HepG2 (cell line): ENCODE results near the gene VKORC1. TPM values are rescaled to one million over a fixed set of nuclear protein-coding genes. Genes with fewer than 3 reads are reported as not detected.
A peak's percentile ranks its signal among the peaks of the same experiment; 100 is the strongest.

Source experiments
- ATAD3A ChIP-seq: sonication (generic); formaldehyde crosslinking; IDR thresholded peaks from 2 replicates; pipeline ENCODE4 v1.4.0; 2020; ENCODE audit warnings: missing genetic modification reagents
- CEBPB ChIP-seq: IDR thresholded peaks from 2 replicates; pipeline ENCODE4 v1.6.1; 2011; ENCODE audit warnings: low read depth, low read length, improper control_type of control experiment, borderline replicate concordance
- GZF1 ChIP-seq: sonication (generic); formaldehyde crosslinking; IDR thresholded peaks from 2 replicates; pipeline ENCODE4 v1.5.1; 2020; ENCODE audit warnings: mild to moderate bottlenecking, missing genetic modification reagents
- KMT2B ChIP-seq: IDR thresholded peaks from 2 replicates; pipeline ENCODE4 v1.6.1; 2016; ENCODE audit warnings: missing genetic modification reagents, missing compliant biosample characterization
- MAFG ChIP-seq: sonication (generic); formaldehyde crosslinking; IDR thresholded peaks from 2 replicates; pipeline ENCODE4 v1.5.1; 2020; ENCODE audit warnings: mild to moderate bottlenecking, missing genetic modification reagents
- MLLT10 ChIP-seq: sonication (generic); formaldehyde crosslinking; IDR thresholded peaks from 2 replicates; pipeline ENCODE4 v1.4.0; 2020; ENCODE audit warnings: missing genetic modification reagents
- NAIF1 ChIP-seq: sonication (generic); formaldehyde crosslinking; IDR thresholded peaks from 2 replicates; pipeline ENCODE4 v1.5.0; 2020; ENCODE audit warnings: mild to moderate bottlenecking, missing genetic modification reagents, borderline replicate concordance
- PHF5A ChIP-seq: IDR thresholded peaks from one replicate; pipeline ENCODE4 v1.6.1; 2018; ENCODE audit warnings: low read depth, missing genetic modification reagents; ENCODE audit not compliant: unreplicated experiment
- REL ChIP-seq: sonication (generic); formaldehyde crosslinking; conservative IDR thresholded peaks from 2 replicates; pipeline ENCODE4 v1.8.0; 2022; ENCODE audit warnings: mild to moderate bottlenecking, missing genetic modification reagents, moderate library complexity
- REXO4 ChIP-seq: sonication (generic); formaldehyde crosslinking; IDR thresholded peaks from 2 replicates; pipeline ENCODE4 v1.8.0; 2022; ENCODE audit warnings: missing genetic modification reagents, mild to moderate bottlenecking, borderline replicate concordance
- SMAD1 ChIP-seq: sonication (generic); formaldehyde crosslinking; IDR thresholded peaks from 2 replicates; pipeline ENCODE4 v1.4.0; 2020; ENCODE audit warnings: missing genetic modification reagents, low read depth, mild to moderate bottlenecking, borderline replicate concordance
- SRSF4 ChIP-seq: fragments of 200-400 bp; formaldehyde crosslinking; IDR thresholded peaks from one replicate; pipeline ENCODE4 v1.6.1; 2018; ENCODE audit warnings: mild to moderate bottlenecking, low read depth, low read length, moderate library complexity; ENCODE audit not compliant: poor library complexity, severe bottlenecking
- STAT5B ChIP-seq: sonication (generic); formaldehyde crosslinking; IDR thresholded peaks from 2 replicates; pipeline ENCODE4 v1.4.0; 2020; ENCODE audit warnings: missing genetic modification reagents
- TOPORS ChIP-seq: sonication (generic); formaldehyde crosslinking; IDR thresholded peaks from 2 replicates; pipeline ENCODE4 v1.8.0; 2023; ENCODE audit warnings: mild to moderate bottlenecking, missing genetic modification reagents
- USF2 ChIP-seq, 2 experiments: sonication (generic) in 1 of 2; formaldehyde crosslinking in 1 of 2; IDR thresholded peaks; 2 replicates each; pipeline versions ENCODE4 v1.5.1 to v1.6.1; 2011 to 2020; ENCODE audit warnings: borderline replicate concordance in 1 of 2, low read depth in 1 of 2, low read length in 1 of 2, mild to moderate bottlenecking in 1 of 2, missing genetic modification reagents in 1 of 2, moderate library complexity in 1 of 2
- ZBTB20 ChIP-seq: sonication (generic); formaldehyde crosslinking; IDR thresholded peaks from 2 replicates; pipeline ENCODE4 v1.8.1; 2023; ENCODE audit warnings: missing genetic modification reagents, low read depth, mild to moderate bottlenecking, borderline replicate concordance
- ZBTB38 ChIP-seq: sonication (generic); formaldehyde crosslinking; IDR thresholded peaks from 2 replicates; pipeline ENCODE4 v1.5.1; 2020; ENCODE audit warnings: mild to moderate bottlenecking, missing genetic modification reagents
- ZNF331 ChIP-seq: sonication (generic); formaldehyde crosslinking; IDR thresholded peaks from 2 replicates; pipeline ENCODE4 v1.4.0; 2020; ENCODE audit warnings: missing genetic modification reagents
- ZNF547 ChIP-seq: sonication (generic); formaldehyde crosslinking; IDR thresholded peaks from 2 replicates; pipeline ENCODE4 v1.5.1; 2020; ENCODE audit warnings: mild to moderate bottlenecking, missing genetic modification reagents
- ZNF567 ChIP-seq: sonication (generic); formaldehyde crosslinking; IDR thresholded peaks from 2 replicates; pipeline ENCODE4 v1.8.1; 2023; ENCODE audit warnings: mild to moderate bottlenecking, missing genetic modification reagents, borderline replicate concordance
- ZNF773 ChIP-seq: sonication (generic); formaldehyde crosslinking; IDR thresholded peaks from 2 replicates; pipeline ENCODE4 v1.4.0; 2020; ENCODE audit warnings: missing genetic modification reagents, borderline replicate concordance
- ZNF800 ChIP-seq: sonication (generic); formaldehyde crosslinking; IDR thresholded peaks from 2 replicates; pipeline ENCODE4 v1.4.0; 2020; ENCODE audit warnings: missing genetic modification reagents
- polyA plus RNA-seq, 8 experiments: library from polyadenylated mRNA; depleted of rRNA in 3 of 8; stranded (reverse) in 7 of 8; unstranded in 1 of 8; fragments of >200 nt; fragmentation: Illumina TruSeq in 4 of 8; extraction: Trizol in 4 of 8; gene quantifications; 2 replicates each; pipeline versions ENCODE4 v1.2.1 to v1.2.3, GENCODE V29; 2011 to 2016; ENCODE audit warnings: low read depth in 4 of 8, missing spikeins in 1 of 8, mixed read lengths in 1 of 8; ENCODE audit not compliant: insufficient read depth in 1 of 8
- total RNA-seq, 5 experiments: library from RNA; depleted of rRNA; stranded (reverse); fragments of >200 nt; fragmentation: Illumina TruSeq; extraction: Trizol; gene quantifications; 2 replicates each; pipeline ENCODE4 v1.2.3, GENCODE V29; 2016; ENCODE audit warnings: low read depth in 1 of 5
- TF ChIP-seq, protein P1 (sequence below): sonication (generic); formaldehyde crosslinking; IDR thresholded peaks from 2 replicates; pipeline ENCODE4 v1.4.0; 2020; ENCODE audit warnings: missing genetic modification reagents, borderline replicate concordance
- TF ChIP-seq, protein P2 (sequence below): sonication (generic); formaldehyde crosslinking; IDR thresholded peaks from 2 replicates; pipeline ENCODE4 v1.4.0; 2020; ENCODE audit warnings: missing genetic modification reagents

The VKORC1 gene
- total and polyA plus RNA-seq, 2 of the 13 experiments (the other 11 are each of a cell fraction or from before 2014, with no cell fraction given), result 141 to 615 TPM

DNA sequence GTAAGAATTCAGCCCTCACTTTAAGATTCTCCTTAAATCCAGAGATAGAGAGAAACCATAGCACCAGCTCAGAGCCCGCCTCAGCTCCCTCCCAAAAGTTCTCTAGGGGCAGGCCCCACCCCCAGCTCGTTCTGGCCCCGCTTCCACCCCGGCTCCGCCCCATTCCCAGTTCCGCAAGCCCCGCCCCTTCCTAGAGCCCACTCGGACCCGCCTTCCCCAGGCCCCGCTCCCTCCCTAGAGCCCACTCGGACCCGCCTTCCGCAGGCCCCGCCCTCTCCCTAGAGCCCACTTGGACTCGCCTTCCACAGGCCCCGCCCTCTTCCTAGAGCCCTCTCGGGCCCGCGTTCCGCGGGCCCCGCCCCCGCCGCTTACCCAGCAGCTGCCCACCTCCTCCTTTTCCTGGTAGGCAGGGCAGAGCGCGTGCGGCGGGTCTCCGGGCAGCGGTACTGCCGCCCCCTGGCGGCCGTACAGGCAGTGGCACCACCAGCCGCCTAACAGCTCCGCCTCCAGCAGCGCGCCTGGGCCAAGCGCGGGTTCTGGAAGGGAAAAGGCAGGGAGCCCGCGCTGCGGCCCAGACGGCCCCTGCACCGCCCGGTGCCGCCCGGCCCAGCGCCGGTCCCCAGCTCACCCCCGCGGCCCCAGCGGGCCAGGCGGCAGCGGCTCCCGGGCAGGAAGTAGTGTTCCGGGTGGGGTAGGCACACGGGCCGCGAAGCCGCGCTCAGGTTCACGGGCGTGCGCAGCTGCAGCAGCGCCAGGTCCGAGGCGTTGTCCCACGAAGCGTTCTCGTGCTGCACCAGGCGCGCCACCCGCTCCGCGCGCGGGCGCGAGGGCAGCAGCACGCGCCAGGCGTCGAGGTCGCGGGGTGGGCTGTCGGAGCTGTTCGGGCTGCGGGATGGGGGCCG is 47.8 kb upstream of the VKORC1 start (continued):
- TF ChIP-seq ZBTB20 (CRISPR knock-in tag) (peak; percentile 93), ZNF800 (CRISPR knock-in tag) (no peak), ZNF567 (CRISPR knock-in tag) (peak; percentile 87; the same call in 1 of the 2 replicates), NAIF1 (CRISPR knock-in tag) (no peak), MLLT10 (CRISPR knock-in tag) (no peak), PHF5A (CRISPR knock-in tag) (peak; percentile 89), ZNF773 (CRISPR knock-in tag) (0 out of 2 replicates have a peak, but pooled peaks have one; percentile 40), ZBTB38 (peak; percentile 81), SMAD1 (CRISPR knock-in tag) (peak; percentile 75; the same call in 1 of the 2 replicates), CEBPB (no peak), MAFG (CRISPR knock-in tag) (no peak), KMT2B (CRISPR knock-in tag) (no peak), REL (CRISPR knock-in tag) (no peak), GZF1 (CRISPR knock-in tag) (peak; percentile 88; the same call in 1 of the 2 replicates), ATAD3A (no peak), USF2 (IDR thresholded peaks at IDR 0.05; ENCODE audit: low read depth, low read length) (no peak), USF2 (CRISPR knock-in tag; IDR thresholded peaks at IDR 0.05; ENCODE audit: borderline replicate concordance) (no peak), REXO4 (no peak), ZNF331 (CRISPR knock-in tag) (peak; percentile 73; the same call in 1 of the 2 replicates), STAT5B (no peak), TOPORS (peak; percentile 67; the same call in 1 of the 2 replicates), ZNF547 (CRISPR knock-in tag) (peak; percentile 81), SRSF4 (no peak)
- TF ChIP-seq, protein P1, sequence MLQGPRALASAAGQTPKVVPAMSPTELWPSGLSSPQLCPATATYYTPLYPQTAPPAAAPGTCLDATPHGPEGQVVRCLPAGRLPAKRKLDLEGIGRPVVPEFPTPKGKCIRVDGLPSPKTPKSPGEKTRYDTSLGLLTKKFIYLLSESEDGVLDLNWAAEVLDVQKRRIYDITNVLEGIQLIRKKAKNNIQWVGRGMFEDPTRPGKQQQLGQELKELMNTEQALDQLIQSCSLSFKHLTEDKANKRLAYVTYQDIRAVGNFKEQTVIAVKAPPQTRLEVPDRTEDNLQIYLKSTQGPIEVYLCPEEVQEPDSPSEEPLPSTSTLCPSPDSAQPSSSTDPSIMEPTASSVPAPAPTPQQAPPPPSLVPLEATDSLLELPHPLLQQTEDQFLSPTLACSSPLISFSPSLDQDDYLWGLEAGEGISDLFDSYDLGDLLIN (CRISPR knock-in tag), result no peak
- TF ChIP-seq, protein P2, sequence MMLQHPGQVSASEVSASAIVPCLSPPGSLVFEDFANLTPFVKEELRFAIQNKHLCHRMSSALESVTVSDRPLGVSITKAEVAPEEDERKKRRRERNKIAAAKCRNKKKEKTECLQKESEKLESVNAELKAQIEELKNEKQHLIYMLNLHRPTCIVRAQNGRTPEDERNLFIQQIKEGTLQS (CRISPR knock-in tag), result peak; percentile 27; the same call in 1 of the 2 replicates
